ENCODE measurements around the gene NAGLU. TPM values are rescaled to one million over a fixed set of nuclear protein-coding genes. Genes with fewer than 3 reads are reported as not detected.
A peak's percentile ranks its signal among the peaks of the same experiment; 100 is the strongest.

Gene NAGLU
- total and polyA plus RNA-seq, 2 of the 13 experiments (the other 11 are each of a cell fraction or from before 2014, with no cell fraction given), result 28.2 to 40.1 TPM

- TF ChIP-seq AKNA (CRISPR knock-in tag; IDR thresholded peaks at IDR 0.05; ENCODE audit: borderline replicate concordance) (0 out of 2 replicates have a peak, but pooled peaks have one; percentile 20), TIGD3 (CRISPR knock-in tag; IDR thresholded peaks at IDR 0.05; ENCODE audit: borderline replicate concordance) (peak; percentile 19; the same call in 1 of the 2 replicates), NR2F6 (IDR thresholded peaks at IDR 0.05) (0 out of 2 replicates have a peak, but pooled peaks have one; percentile 33), NR2F6 (CRISPR knock-in tag; IDR thresholded peaks at IDR 0.05) (peak; percentile 31; the same call in 1 of the 2 replicates), SIX4 (CRISPR knock-in tag; IDR thresholded peaks at IDR 0.05) (peak; percentile 59; the same call in 1 of the 2 replicates), RXRA (CRISPR knock-in tag; IDR thresholded peaks at IDR 0.05) (peak; percentile 99), SOX6 (IDR thresholded peaks at IDR 0.05) (no peak), SOX6 (CRISPR knock-in tag; IDR thresholded peaks at IDR 0.05) (peak; percentile 48), RAD51 (IDR thresholded peaks at IDR 0.05; ENCODE audit: borderline replicate concordance) (no peak), RNF219 (CRISPR knock-in tag; IDR thresholded peaks at IDR 0.05) (no peak), ZNF496 (CRISPR knock-in tag; IDR thresholded peaks at IDR 0.05; ENCODE audit: insufficient replicate concordance) (no peak), NPAS2 (CRISPR knock-in tag; IDR thresholded peaks at IDR 0.05; ENCODE audit: borderline replicate concordance) (no peak), MAFK (conservative IDR thresholded peaks at IDR 0.05 in 1 of 2, IDR thresholded peaks at IDR 0.05 in 1 of 2; ENCODE audit: low read length in 2 of 2) (no peak), ZNF639 (CRISPR knock-in tag; conservative IDR thresholded peaks at IDR 0.05) (peak; percentile 62), ZKSCAN5 (CRISPR knock-in tag; IDR thresholded peaks at IDR 0.05) (no peak), ZBTB37 (CRISPR knock-in tag; IDR thresholded peaks at IDR 0.05) (0 out of 2 replicates have a peak, but pooled peaks have one; percentile 54)
These were observed 41.7 kb downstream of the NAGLU start, which contains the start of gene PSMC3IP (continued) for GRCh38 chr17:42577532-42578281.

All from HepG2 (cell line).